Measurements from ENCODE around the gene C1QL3.

GRCh38 chr10:16545116-16545736, 23.5 kb upstream of the C1QL3 start:
- no peak for TF ChIP-seq ZNF281 (CRISPR knock-in tag; IDR thresholded peaks at IDR 0.05)
- peak; percentile 58; the same call in 1 of the 2 replicates for TF ChIP-seq CTCF (IDR thresholded peaks at IDR 0.05)
- no peak for TF ChIP-seq ZBTB43 (CRISPR knock-in tag; IDR thresholded peaks at IDR 0.05)
- no peak for TF ChIP-seq MAX (CRISPR knock-in tag; IDR thresholded peaks at IDR 0.05)
- TF ChIP-seq IRF1 (CRISPR knock-in tag; IDR thresholded peaks at IDR 0.05) = no peak
- no peak for TF ChIP-seq E2F4 (CRISPR knock-in tag; IDR thresholded peaks at IDR 0.05; ENCODE audit: borderline replicate concordance, low read depth)
- no peak for TF ChIP-seq ATF3 (CRISPR knock-in tag; conservative IDR thresholded peaks at IDR 0.05)
- no peak for TF ChIP-seq ZNF232 (CRISPR knock-in tag; IDR thresholded peaks at IDR 0.05)
- no peak for TF ChIP-seq SP1 (CRISPR knock-in tag; conservative IDR thresholded peaks at IDR 0.05)
- no peak for TF ChIP-seq FOXJ3 (CRISPR knock-in tag; IDR thresholded peaks at IDR 0.05; ENCODE audit: borderline replicate concordance)
- TF ChIP-seq MYBL2 (CRISPR knock-in tag; IDR thresholded peaks at IDR 0.05) = no peak
- TF ChIP-seq IRF2 (CRISPR knock-in tag; IDR thresholded peaks at IDR 0.05; ENCODE audit: borderline replicate concordance, low read depth) = no peak
- TF ChIP-seq NFE2L1 (CRISPR knock-in tag; IDR thresholded peaks at IDR 0.05) = no peak
